Activated T-helper 17 cell treated with anti-CD3 and anti-CD28 coated beads, Interleukin-2, amount 50 U/mL, for 72 hours (primary cell): Measurements from ENCODE around the gene RIN3. TPM values are rescaled to one million over a fixed set of nuclear protein-coding genes. Genes with fewer than 3 reads are reported as not detected.
A peak's percentile ranks its signal among the peaks of the same experiment; 100 is the strongest.

Experiments
- ATAC-seq: fragments of 150-1000 bp; cut with Tn5 transposase; replicated peaks from 2 replicates; pipeline ENCODE4 v1.10.0; 2021; ENCODE audit warnings: mild to moderate bottlenecking, moderate library complexity
- H3K27ac Mint-ChIP-seq: one replicate; pipeline ENCODE4 v1.8.0; 2022; ENCODE audit warnings: mixed read lengths
- H3K27me3 Mint-ChIP-seq: one replicate; pipeline ENCODE4 v1.8.0; 2022; ENCODE audit warnings: mixed read lengths
- H3K36me3 Mint-ChIP-seq: one replicate; pipeline ENCODE4 v1.8.0; 2022; ENCODE audit warnings: low read depth, mild to moderate bottlenecking, mixed read lengths
- H3K4me1 Mint-ChIP-seq: one replicate; pipeline ENCODE4 v1.8.0; 2022; ENCODE audit warnings: mixed read lengths
- H3K4me3 Mint-ChIP-seq: one replicate; pipeline ENCODE4 v1.8.0; 2022; ENCODE audit warnings: mild to moderate bottlenecking, mixed read lengths
- H3K9me3 Mint-ChIP-seq: one replicate; pipeline ENCODE4 v1.8.0; 2022; ENCODE audit warnings: mixed read lengths
- total RNA-seq, 2 donors: library from RNA; stranded (reverse); gene quantifications; one replicate each; pipeline ENCODE4 v1.2.3, GENCODE V29; 2022

The RIN3 gene
- total RNA-seq, 2 donors from 2014 or later: 14.1 to 24.1 TPM

GRCh38 chr14:92605274-92605940, 91.8 kb downstream of the RIN3 start:
- Mint-ChIP-seq H3K9me3 (no peaks in the 10 kb centered on the region), H3K27ac (no peak overlapping the region), H3K4me1 (peaks cover 9% of the 10 kb centered on the region), H3K27me3 (no peaks in the 10 kb centered on the region), H3K4me3 (no peak overlapping the region), H3K36me3 (no peaks in the 10 kb centered on the region)
- no peak for ATAC-seq

DNA sequence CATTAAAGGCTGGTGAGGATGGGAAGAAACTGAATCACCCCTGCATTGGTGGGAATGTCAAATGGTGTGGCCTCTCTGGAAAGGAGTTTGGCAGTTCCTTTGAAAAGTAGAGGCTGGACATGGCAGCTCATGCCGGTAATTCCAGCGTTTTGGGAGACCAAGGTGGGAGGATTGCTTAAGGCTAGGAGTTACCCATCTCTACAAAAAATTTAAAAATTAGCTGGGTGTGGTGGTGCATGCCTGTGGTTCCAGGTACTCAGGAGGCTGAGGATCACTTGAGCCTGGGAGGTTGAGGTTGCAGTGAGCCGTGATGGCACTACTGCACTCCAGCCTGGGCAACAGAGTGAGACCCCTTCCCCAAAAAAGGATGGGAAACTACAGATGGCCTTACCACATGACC, 93.7 kb downstream of the RIN3 start:
- H3K27ac Mint-ChIP-seq: no peak overlapping the region

DNA sequence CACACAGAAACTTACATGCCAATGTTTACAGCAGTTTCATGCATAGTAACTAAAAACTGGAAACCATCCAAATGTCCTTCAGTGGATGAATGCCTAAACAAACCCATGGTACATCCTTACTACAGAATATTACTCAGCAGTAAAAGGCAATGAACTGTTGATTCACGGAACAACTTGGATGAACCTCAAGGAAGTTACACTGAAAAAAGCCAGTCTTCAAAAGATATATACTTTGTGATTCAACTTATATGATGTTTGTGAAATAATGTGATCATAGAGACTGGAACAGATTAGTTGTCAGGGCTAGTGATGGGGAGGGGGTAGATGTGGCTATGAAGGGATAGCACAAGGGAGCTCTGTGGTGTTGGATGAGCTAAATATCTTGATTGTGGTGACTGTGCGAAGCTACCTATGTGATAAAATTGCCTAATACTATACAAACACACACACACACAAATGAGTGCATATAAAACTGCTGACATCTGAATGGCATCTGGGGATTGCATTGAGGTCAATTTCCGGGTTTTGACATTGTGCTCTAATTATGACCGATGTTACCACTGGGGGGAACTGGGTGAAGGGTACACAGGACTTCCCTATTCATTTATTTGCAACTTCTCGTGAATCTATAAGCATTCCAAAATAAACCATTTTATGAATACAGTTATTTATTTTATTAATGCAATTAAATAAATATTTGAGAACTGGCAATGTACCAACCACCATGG, 94.3 kb downstream of the RIN3 start:
- H3K27me3 Mint-ChIP-seq: no peaks in the 10 kb centered on the region
- H3K27ac Mint-ChIP-seq: no peak overlapping the region
- peaks cover 10% of the 10 kb centered on the region for H3K4me1 Mint-ChIP-seq
- H3K36me3 Mint-ChIP-seq: no peaks in the 10 kb centered on the region
- no peak overlapping the region for H3K4me3 Mint-ChIP-seq
- ATAC-seq: no peak
- H3K9me3 Mint-ChIP-seq: no peaks in the 10 kb centered on the region

More for the DNA sequence above, 93.7 kb downstream of the RIN3 start:
- H3K36me3 Mint-ChIP-seq: no peaks in the 10 kb centered on the region
- H3K9me3 Mint-ChIP-seq: no peaks in the 10 kb centered on the region
- H3K27me3 Mint-ChIP-seq: no peaks in the 10 kb centered on the region
- peaks cover 5% of the 10 kb centered on the region for H3K4me1 Mint-ChIP-seq
- H3K4me3 Mint-ChIP-seq: no peak overlapping the region
- ATAC-seq: no peak

- Mint-ChIP-seq H3K4me3 (no peak overlapping the region), H3K27ac (no peak overlapping the region), H3K9me3 (no peaks in the 10 kb centered on the region), H3K4me1 (peaks cover 16% of the 10 kb centered on the region), H3K36me3 (no peaks in the 10 kb centered on the region), H3K27me3 (no peaks in the 10 kb centered on the region)
- ATAC-seq: no peak
Measured at GRCh38 chr14:92609955-92610354, 96.4 kb downstream of the RIN3 start.

DNA sequence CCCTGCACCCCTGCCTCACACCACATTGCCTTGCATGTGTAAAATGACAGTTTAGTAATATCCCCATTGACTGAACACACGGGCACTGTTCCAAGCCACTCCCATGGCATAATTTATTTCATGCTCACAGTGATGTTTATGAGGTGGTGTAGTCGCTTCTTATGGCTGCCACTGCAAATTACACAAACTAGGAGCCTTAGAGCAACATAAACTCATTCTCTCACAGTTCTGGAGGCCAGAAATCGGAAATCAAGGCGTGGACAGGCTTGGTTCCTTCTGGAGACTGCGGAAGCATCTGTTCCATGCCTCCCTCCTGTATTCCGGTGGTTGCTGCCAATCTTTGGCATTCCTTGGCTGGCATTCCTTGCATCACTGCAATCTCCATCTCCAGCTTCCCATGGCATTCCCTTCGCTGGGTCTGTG, 97.3 kb downstream of the RIN3 start:
- no peak for ATAC-seq
- Mint-ChIP-seq H3K36me3 (no peaks in the 10 kb centered on the region), H3K4me3 (no peak overlapping the region), H3K4me1 (peaks cover 24% of the 10 kb centered on the region), H3K9me3 (no peaks in the 10 kb centered on the region), H3K27me3 (no peaks in the 10 kb centered on the region), H3K27ac (no peak overlapping the region)

DNA sequence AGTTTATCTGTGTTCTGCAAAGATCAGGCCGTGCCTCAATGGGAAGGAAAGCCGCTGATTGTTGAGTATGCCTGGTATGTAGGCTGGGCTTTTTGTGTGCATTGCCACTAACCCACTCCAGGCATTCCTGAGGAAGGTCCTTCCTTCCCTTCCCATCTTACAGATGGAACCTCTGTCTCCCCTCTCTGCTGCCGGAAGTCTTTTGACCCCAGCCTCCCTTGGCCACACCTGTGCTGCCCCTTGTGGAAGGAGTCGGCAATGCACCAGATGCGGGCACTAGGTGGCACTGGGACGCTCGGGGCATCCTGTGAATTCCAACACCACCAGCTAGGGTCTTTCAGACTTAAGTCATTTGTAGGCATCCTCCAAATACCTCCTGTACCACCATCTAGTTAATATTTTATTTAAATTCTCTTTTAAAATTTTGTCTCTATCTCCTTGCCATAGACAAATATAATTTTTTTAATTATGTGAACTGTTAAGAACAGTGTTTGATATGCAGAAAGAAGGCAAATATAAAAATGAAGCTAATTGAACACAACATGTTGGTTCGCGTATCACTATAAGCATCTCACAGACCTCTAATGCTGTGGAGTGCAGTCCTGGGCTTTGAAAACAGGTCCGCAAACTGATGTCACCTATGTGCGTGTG, 99.6 kb downstream of the RIN3 start:
- H3K27me3 Mint-ChIP-seq: no peaks in the 10 kb centered on the region
- H3K4me3 Mint-ChIP-seq: no peak overlapping the region
- ATAC-seq: peak; percentile 61
- peaks cover 32% of the 10 kb centered on the region for H3K4me1 Mint-ChIP-seq
- no peaks in the 10 kb centered on the region for H3K36me3 Mint-ChIP-seq
- H3K27ac Mint-ChIP-seq: no peak overlapping the region
- no peaks in the 10 kb centered on the region for H3K9me3 Mint-ChIP-seq

DNA sequence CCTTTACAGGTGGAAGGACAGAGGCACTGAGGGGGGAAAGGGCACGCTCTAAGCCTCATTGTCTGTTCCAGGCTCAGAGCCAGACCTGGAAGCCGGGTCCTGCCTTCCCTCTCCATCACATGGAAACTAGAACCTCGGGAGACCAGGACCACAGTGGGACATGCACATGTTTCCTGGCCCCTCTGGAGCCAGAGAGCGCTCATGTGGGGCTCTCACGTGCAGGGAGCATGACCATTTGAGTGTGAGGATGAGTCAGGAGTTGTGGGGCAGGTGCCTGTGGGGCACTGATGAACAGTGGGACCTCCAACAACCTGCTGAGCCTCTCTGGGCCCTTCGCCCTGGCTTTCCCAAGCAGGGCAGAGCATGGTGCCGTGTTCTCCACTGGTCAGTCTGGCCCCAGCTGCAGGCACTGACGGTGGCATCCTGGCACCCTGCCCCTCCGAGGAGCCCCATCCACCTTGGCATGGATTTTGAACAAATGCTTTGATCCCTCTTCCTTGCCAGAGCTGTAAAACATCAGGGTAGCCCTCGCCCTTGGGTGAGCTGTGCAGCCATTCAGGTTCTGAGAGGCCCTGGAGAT, 100.2 kb downstream of the RIN3 start:
- H3K27ac Mint-ChIP-seq: no peak overlapping the region
- no peak overlapping the region for H3K4me3 Mint-ChIP-seq
- H3K27me3 Mint-ChIP-seq: no peaks in the 10 kb centered on the region
- no peak for ATAC-seq
- H3K36me3 Mint-ChIP-seq: no peaks in the 10 kb centered on the region
- peaks cover 32% of the 10 kb centered on the region for H3K4me1 Mint-ChIP-seq
- no peaks in the 10 kb centered on the region for H3K9me3 Mint-ChIP-seq

- no peaks in the 10 kb centered on the region for H3K9me3 Mint-ChIP-seq
- H3K4me1 Mint-ChIP-seq: peaks cover 27% of the 10 kb centered on the region
- ATAC-seq: peak; percentile 83
- no peaks in the 10 kb centered on the region for H3K36me3 Mint-ChIP-seq
- H3K4me3 Mint-ChIP-seq: peak overlapping the region; percentile 71
- peak overlapping the region; percentile 86 for H3K27ac Mint-ChIP-seq
- no peaks in the 10 kb centered on the region for H3K27me3 Mint-ChIP-seq
Measured at GRCh38 chr14:92615451-92615850, 101.9 kb downstream of the RIN3 start.

GRCh38 chr14:92616178-92616577, 102.6 kb downstream of the RIN3 start:
- Mint-ChIP-seq H3K36me3 (no peaks in the 10 kb centered on the region), H3K27ac (peak overlapping the region; percentile 86), H3K4me1 (peaks cover 27% of the 10 kb centered on the region), H3K4me3 (peak overlapping the region; percentile 71), H3K27me3 (no peaks in the 10 kb centered on the region), H3K9me3 (peaks cover under 1% of the 10 kb centered on the region)
- ATAC-seq: peak; percentile 11

DNA sequence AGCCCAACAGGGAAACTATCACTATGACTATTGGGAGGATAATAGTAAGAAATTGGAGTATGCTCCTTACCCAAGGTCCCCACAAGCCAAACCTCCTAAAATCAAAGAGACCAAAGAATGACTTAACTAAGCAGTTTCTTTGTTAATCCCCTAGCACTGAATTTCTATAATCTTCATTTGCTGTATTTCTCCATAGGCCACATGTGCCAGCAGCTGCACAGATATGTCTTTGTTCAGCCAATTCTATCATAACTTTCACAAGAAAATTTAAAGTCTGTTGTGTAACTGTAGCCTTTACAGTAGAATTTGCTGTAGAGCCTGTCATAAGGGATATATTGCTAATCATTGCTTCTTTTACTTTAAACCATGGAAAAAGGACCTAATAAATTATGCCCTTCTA, 104.0 kb downstream of the RIN3 start:
- no peak for ATAC-seq
- H3K9me3 Mint-ChIP-seq: peaks cover 10% of the 10 kb centered on the region
- no peak overlapping the region for H3K4me3 Mint-ChIP-seq
- H3K36me3 Mint-ChIP-seq: no peaks in the 10 kb centered on the region
- no peak overlapping the region for H3K27ac Mint-ChIP-seq
- H3K27me3 Mint-ChIP-seq: no peaks in the 10 kb centered on the region
- H3K4me1 Mint-ChIP-seq: peaks cover 25% of the 10 kb centered on the region

DNA sequence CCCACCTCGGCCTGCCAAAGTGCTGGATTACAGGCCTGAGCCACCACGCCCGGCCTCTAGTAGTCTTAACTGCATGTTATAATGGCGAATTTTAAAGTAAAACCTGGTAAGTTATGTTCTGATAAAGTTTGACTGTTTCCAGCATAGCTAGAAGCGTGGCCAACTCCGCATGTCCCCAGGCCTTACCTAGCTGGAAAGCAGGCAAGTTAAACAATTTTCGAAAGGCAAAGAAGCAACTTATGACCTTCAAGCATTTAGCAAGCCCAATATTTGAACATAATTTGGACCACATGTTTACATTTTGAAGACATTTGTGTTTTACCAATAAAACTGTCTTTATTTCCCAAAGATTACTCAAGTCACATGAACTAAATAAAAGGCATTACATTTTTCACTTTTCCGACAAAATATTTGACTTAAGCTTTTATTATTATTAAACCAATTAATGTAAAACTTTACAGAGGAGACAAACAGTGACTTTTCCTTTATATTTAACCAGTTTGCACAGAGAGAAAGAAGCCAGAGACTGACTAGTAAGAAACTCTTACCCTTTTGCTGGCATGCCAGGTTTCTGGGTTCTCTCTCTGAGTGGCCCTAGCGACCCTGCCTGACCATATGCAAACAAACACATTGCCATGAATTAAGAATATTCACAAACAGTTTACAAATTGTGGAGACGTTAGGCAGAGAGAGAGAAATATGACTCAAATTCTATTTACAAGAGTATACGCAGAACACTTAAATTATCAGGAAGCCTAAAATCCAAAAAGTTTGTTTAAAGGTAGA, 106.3 kb downstream of the RIN3 start:
- no peaks in the 10 kb centered on the region for H3K27me3 Mint-ChIP-seq
- H3K4me1 Mint-ChIP-seq: peaks cover 16% of the 10 kb centered on the region
- no peaks in the 10 kb centered on the region for H3K36me3 Mint-ChIP-seq
- ATAC-seq: no peak
- no peak overlapping the region for H3K27ac Mint-ChIP-seq
- peaks cover 12% of the 10 kb centered on the region for H3K9me3 Mint-ChIP-seq
- H3K4me3 Mint-ChIP-seq: no peak overlapping the region

GRCh38 chr14:92622311-92622710, 108.7 kb downstream of the RIN3 start:
- Mint-ChIP-seq H3K27ac (no peak overlapping the region), H3K36me3 (no peaks in the 10 kb centered on the region), H3K9me3 (peaks cover 12% of the 10 kb centered on the region), H3K4me1 (no peaks in the 10 kb centered on the region), H3K4me3 (no peak overlapping the region), H3K27me3 (no peaks in the 10 kb centered on the region)
- ATAC-seq: no peak

- Mint-ChIP-seq H3K9me3 (peaks cover 18% of the 10 kb centered on the region), H3K27me3 (no peaks in the 10 kb centered on the region), H3K4me1 (no peaks in the 10 kb centered on the region), H3K27ac (no peak overlapping the region), H3K4me3 (no peak overlapping the region), H3K36me3 (no peaks in the 10 kb centered on the region)
- ATAC-seq: no peak
Measured at GRCh38 chr14:92624764-92625163, 111.2 kb downstream of the RIN3 start.

- Mint-ChIP-seq H3K27ac (no peak overlapping the region), H3K36me3 (no peaks in the 10 kb centered on the region), H3K27me3 (no peaks in the 10 kb centered on the region), H3K4me3 (no peak overlapping the region), H3K9me3 (peaks cover 18% of the 10 kb centered on the region), H3K4me1 (no peaks in the 10 kb centered on the region)
- no peak for ATAC-seq
Measured at GRCh38 chr14:92625213-92625612, 111.6 kb downstream of the RIN3 start.
